K562 (cell line): ENCODE data around the gene DOP1A. TPM values are rescaled to one million over a fixed set of nuclear protein-coding genes. Genes with fewer than 3 reads are reported as not detected.

Source experiments
- CBX3 ChIP-seq, 2 experiments: IDR thresholded peaks; 1 replicate in 1 of 2; 2 replicates in 1 of 2; pipeline ENCODE4 v1.6.1; 2012; ENCODE audit warnings: inconsistent platforms in 2 of 2, low read length in 2 of 2, borderline replicate concordance in 1 of 2, control low read depth in 1 of 2
- HDAC1 ChIP-seq, 2 experiments: fragments of 450-650 bp; IDR thresholded peaks; 2 replicates each; pipeline ENCODE4 v1.6.1; 2016 to 2017; ENCODE audit warnings: inconsistent platforms in 1 of 2, mild to moderate bottlenecking in 1 of 2, moderate library complexity in 1 of 2
- JUN ChIP-seq, 2 experiments: sonication (generic) in 1 of 2; formaldehyde crosslinking in 1 of 2; IDR thresholded peaks; 2 replicates each; pipeline versions ENCODE4 v1.6.1 to v1.8.0; 2012 to 2022; ENCODE audit warnings: borderline replicate concordance in 2 of 2, mild to moderate bottlenecking in 2 of 2, improper control_type of control experiment in 1 of 2, low read depth in 1 of 2, low read length in 1 of 2, missing genetic modification reagents in 1 of 2
- MCM5 ChIP-seq: fragments of 450-650 bp; IDR thresholded peaks from 2 replicates; pipeline ENCODE4 v1.6.1; 2016; ENCODE audit warnings: low read depth
- NRF1 ChIP-seq, 2 experiments: fragments of 450-650 bp; IDR thresholded peaks in 1 of 2; conservative IDR thresholded peaks in 1 of 2; 2 replicates each; pipeline ENCODE4 v1.6.1; 2014; ENCODE audit warnings: mild to moderate bottlenecking in 2 of 2
- PHF8 ChIP-seq: fragments of 200-600 bp; sonication (generic); IDR thresholded peaks from 2 replicates; pipeline ENCODE4 v1.6.1; 2012; ENCODE audit warnings: mixed run types, mild to moderate bottlenecking, inconsistent platforms, low read length, moderate library complexity, borderline replicate concordance
- YY1 ChIP-seq, 3 experiments: IDR thresholded peaks; 2 replicates each; pipeline ENCODE4 v1.6.1; 2011; ENCODE audit warnings: low read length in 2 of 3, mild to moderate bottlenecking in 2 of 3, moderate library complexity in 2 of 3, borderline replicate concordance in 1 of 3, control low read depth in 1 of 3, low read depth in 1 of 3; ENCODE audit not compliant: insufficient read depth in 3 of 3, insufficient replicate concordance in 2 of 3, control insufficient read depth in 1 of 3, insufficient read length in 1 of 3; ENCODE audit errors: extremely low read depth in 1 of 3
- ZNF263 ChIP-seq: sonication (generic); formaldehyde crosslinking; IDR thresholded peaks from 2 replicates; pipeline ENCODE4 v1.8.0; 2022; ENCODE audit warnings: mild to moderate bottlenecking, missing genetic modification reagents, borderline replicate concordance
- ZNF431 ChIP-seq: sonication (generic); formaldehyde crosslinking; IDR thresholded peaks from 2 replicates; pipeline ENCODE4 v1.8.0; 2022; ENCODE audit warnings: mild to moderate bottlenecking, missing genetic modification reagents
- ZNF717 ChIP-seq: fragments of 250-450 bp; sonication (Bioruptor Pico); IDR thresholded peaks from 2 replicates; pipeline ENCODE4 v1.5.0; 2021
- polyA plus RNA-seq, 8 experiments: library from polyadenylated mRNA; depleted of rRNA in 4 of 8; stranded (reverse) in 5 of 8; unstranded in 3 of 8; fragments of >200 nt; fragmentation: Nextera tagmentation in 2 of 8; fragmentation: Illumina TruSeq in 1 of 8; extraction: Ambion mirVana in 2 of 8; extraction: Trizol in 1 of 8; gene quantifications; 2 replicates each; pipeline versions ENCODE4 v1.2.1 to v1.2.3, GENCODE V29; 2011 to 2014; ENCODE audit warnings: inconsistent platforms in 1 of 8, missing spikeins in 1 of 8
- total RNA-seq, 7 experiments: library from RNA; depleted of rRNA in 6 of 7; stranded (reverse); fragments of >200 nt in 6 of 7; fragmentation: Illumina TruSeq in 2 of 7; extraction: Trizol in 2 of 7; gene quantifications; 2 replicates each; pipeline versions ENCODE4 v1.2.1 to v1.2.3, GENCODE V29; 2011 to 2021; ENCODE audit warnings: low replicate concordance in 1 of 7
- TF ChIP-seq, protein P1 (sequence below): fragments of 450-650 bp; IDR thresholded peaks from 2 replicates; pipeline ENCODE4 v1.6.1; 2016; ENCODE audit warnings: low read depth
- TF ChIP-seq, protein P2 (sequence below): sonication (generic); formaldehyde crosslinking; IDR thresholded peaks from 2 replicates; pipeline ENCODE4 v1.8.1; 2023; ENCODE audit warnings: mild to moderate bottlenecking, missing genetic modification reagents
- TF ChIP-seq, protein P3 (sequence below), 3 experiments: IDR thresholded peaks in 2 of 3; conservative IDR thresholded peaks in 1 of 3; 2 replicates each; pipeline ENCODE4 v1.5.1; 2011 to 2012; ENCODE audit warnings: low read length in 3 of 3, mild to moderate bottlenecking in 3 of 3, control low read depth in 2 of 3, improper control_type of control experiment in 1 of 3, inconsistent platforms in 1 of 3, low read depth in 1 of 3, mixed read lengths in 1 of 3, moderate library complexity in 1 of 3; ENCODE audit not compliant: insufficient read depth in 2 of 3

Gene DOP1A
- total and polyA plus RNA-seq, 9 of the 15 experiments (the other 6 are each of a cell fraction or from before 2014, with no cell fraction given): 0.75 to 10.5 (median 4.4) TPM

- TF ChIP-seq, protein P1, sequence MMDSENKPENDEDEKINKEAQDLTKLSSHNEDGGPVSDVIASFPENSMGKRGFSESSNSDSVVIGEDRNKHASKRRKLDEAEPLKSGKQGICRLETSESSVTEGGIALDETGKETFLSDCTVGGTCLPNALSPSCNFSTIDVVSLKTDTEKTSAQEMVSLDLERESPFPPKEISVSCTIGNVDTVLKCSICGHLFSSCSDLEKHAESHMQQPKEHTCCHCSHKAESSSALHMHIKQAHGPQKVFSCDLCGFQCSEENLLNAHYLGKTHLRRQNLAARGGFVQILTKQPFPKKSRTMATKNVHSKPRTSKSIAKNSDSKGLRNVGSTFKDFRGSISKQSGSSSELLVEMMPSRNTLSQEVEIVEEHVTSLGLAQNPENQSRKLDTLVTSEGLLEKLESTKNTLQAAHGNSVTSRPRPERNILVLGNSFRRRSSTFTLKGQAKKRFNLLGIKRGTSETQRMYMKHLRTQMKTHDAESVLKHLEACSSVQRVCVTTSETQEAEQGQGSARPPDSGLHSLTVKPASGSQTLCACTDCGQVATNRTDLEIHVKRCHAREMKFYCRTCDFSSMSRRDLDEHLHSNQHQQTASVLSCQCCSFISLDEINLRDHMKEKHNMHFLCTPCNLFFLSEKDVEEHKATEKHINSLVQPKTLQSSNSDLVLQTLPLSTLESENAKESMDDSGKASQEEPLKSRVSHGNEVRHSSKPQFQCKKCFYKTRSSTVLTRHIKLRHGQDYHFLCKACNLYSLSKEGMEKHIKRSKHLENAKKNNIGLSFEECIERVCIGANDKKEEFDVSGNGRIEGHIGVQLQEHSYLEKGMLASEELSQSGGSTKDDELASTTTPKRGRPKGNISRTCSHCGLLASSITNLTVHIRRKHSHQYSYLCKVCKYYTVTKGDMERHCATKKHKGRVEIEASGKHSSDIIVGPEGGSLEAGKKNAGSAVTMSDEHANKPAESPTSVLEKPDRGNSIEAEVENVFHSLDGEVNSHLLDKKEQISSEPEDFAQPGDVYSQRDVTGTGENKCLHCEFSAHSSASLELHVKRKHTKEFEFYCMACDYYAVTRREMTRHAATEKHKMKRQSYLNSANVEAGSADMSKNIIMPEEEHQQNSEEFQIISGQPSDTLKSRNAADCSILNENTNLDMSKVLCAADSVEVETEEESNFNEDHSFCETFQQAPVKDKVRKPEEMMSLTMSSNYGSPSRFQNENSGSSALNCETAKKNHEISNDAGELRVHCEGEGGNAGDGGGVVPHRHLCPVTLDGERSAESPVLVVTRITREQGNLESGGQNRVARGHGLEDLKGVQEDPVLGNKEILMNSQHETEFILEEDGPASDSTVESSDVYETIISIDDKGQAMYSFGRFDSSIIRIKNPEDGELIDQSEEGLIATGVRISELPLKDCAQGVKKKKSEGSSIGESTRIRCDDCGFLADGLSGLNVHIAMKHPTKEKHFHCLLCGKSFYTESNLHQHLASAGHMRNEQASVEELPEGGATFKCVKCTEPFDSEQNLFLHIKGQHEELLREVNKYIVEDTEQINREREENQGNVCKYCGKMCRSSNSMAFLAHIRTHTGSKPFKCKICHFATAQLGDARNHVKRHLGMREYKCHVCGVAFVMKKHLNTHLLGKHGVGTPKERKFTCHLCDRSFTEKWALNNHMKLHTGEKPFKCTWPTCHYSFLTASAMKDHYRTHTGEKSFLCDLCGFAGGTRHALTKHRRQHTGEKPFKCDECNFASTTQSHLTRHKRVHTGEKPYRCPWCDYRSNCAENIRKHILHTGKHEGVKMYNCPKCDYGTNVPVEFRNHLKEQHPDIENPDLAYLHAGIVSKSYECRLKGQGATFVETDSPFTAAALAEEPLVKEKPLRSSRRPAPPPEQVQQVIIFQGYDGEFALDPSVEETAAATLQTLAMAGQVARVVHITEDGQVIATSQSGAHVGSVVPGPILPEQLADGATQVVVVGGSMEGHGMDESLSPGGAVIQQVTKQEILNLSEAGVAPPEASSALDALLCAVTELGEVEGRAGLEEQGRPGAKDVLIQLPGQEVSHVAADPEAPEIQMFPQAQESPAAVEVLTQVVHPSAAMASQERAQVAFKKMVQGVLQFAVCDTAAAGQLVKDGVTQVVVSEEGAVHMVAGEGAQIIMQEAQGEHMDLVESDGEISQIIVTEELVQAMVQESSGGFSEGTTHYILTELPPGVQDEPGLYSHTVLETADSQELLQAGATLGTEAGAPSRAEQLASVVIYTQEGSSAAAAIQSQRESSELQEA: no peak
- TF ChIP-seq ZNF717 (no peak), ZNF263 (no peak), YY1 (IDR thresholded peaks at IDR 0.05; ENCODE audit: borderline replicate concordance in 1 of 3, control insufficient read depth in 1 of 3, extremely low read depth in 1 of 3, insufficient read depth in 3 of 3, insufficient read length in 1 of 3, insufficient replicate concordance in 2 of 3, low read depth in 1 of 3, low read length in 2 of 3) (peak in 2 of 3 experiments; percentile 70 to 76), CBX3 (IDR thresholded peaks at IDR 0.05; ENCODE audit: borderline replicate concordance in 1 of 2, low read length in 2 of 2) (0 out of 3 replicates have a peak, but pooled peaks of 1 of the 2 experiments have one; percentile 18), PHF8 (peak; percentile 92; the same call in 1 of the 2 replicates), ZNF431 (no peak), NRF1 (conservative IDR thresholded peaks at IDR 0.05 in 1 of 2, IDR thresholded peaks at IDR 0.05 in 1 of 2) (peak; percentile 91 to 93), JUN (IDR thresholded peaks at IDR 0.05; ENCODE audit: borderline replicate concordance, low read depth, low read length) (no peak), JUN (CRISPR knock-in tag; IDR thresholded peaks at IDR 0.05; ENCODE audit: borderline replicate concordance) (peak; percentile 54; the same call in 1 of the 2 replicates), MCM5 (no peak), HDAC1 (IDR thresholded peaks at IDR 0.05) (peak in 1 of 2 experiments; percentile 91; a peak in 2 of 4 replicates)
- TF ChIP-seq, protein P2, sequence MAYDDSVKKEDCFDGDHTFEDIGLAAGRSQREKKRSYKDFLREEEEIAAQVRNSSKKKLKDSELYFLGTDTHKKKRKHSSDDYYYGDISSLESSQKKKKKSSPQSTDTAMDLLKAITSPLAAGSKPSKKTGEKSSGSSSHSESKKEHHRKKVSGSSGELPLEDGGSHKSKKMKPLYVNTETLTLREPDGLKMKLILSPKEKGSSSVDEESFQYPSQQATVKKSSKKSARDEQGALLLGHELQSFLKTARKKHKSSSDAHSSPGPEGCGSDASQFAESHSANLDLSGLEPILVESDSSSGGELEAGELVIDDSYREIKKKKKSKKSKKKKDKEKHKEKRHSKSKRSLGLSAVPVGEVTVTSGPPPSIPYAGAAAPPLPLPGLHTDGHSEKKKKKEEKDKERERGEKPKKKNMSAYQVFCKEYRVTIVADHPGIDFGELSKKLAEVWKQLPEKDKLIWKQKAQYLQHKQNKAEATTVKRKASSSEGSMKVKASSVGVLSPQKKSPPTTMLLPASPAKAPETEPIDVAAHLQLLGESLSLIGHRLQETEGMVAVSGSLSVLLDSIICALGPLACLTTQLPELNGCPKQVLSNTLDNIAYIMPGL: 0 out of 2 replicates have a peak, but pooled peaks have one; percentile 55
- TF ChIP-seq, protein P3, sequence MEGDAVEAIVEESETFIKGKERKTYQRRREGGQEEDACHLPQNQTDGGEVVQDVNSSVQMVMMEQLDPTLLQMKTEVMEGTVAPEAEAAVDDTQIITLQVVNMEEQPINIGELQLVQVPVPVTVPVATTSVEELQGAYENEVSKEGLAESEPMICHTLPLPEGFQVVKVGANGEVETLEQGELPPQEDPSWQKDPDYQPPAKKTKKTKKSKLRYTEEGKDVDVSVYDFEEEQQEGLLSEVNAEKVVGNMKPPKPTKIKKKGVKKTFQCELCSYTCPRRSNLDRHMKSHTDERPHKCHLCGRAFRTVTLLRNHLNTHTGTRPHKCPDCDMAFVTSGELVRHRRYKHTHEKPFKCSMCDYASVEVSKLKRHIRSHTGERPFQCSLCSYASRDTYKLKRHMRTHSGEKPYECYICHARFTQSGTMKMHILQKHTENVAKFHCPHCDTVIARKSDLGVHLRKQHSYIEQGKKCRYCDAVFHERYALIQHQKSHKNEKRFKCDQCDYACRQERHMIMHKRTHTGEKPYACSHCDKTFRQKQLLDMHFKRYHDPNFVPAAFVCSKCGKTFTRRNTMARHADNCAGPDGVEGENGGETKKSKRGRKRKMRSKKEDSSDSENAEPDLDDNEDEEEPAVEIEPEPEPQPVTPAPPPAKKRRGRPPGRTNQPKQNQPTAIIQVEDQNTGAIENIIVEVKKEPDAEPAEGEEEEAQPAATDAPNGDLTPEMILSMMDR (IDR thresholded peaks at IDR 0.05 in 2 of 3, conservative IDR thresholded peaks at IDR 0.05 in 1 of 3; ENCODE audit: insufficient read depth in 2 of 3, low read depth in 1 of 3, low read length in 3 of 3): peak; percentile 89 to 95 (median 93)
These were observed 1.8 kb upstream of the DOP1A start, which contains the start of gene UBE3D (continued) for GRCh38 chr6:83065511-83066192.
